HepG2 (cell line): ENCODE results near the gene THRA. TPM values are rescaled to one million over a fixed set of nuclear protein-coding genes. Genes with fewer than 3 reads are reported as not detected.

ENCODE experiments used
- CCAR2 ChIP-seq: fragments of 200-400 bp; formaldehyde crosslinking; optimal IDR thresholded peaks from 2 replicates; pipeline ENCODE3; 2018; ENCODE audit warnings: low read depth, mild to moderate bottlenecking, low read length, moderate library complexity
- GABPA ChIP-seq, 2 experiments: IDR thresholded peaks; 2 replicates each; pipeline ENCODE4 v1.6.1; 2011 to 2016; ENCODE audit warnings: low read depth in 2 of 2, low read length in 1 of 2, missing biosample characterization in 1 of 2, missing genetic modification characterization in 1 of 2
- HNRNPLL ChIP-seq: fragments of 200-400 bp; formaldehyde crosslinking; IDR thresholded peaks from 2 replicates; pipeline ENCODE4 v1.6.1; 2017; ENCODE audit warnings: mild to moderate bottlenecking, low read depth, low read length; ENCODE audit not compliant: poor library complexity, severe bottlenecking
- KDM5A ChIP-seq: fragments of 200-600 bp; sonication (generic); IDR thresholded peaks from 2 replicates; pipeline ENCODE4 v1.7.0; 2018; ENCODE audit warnings: antibody characterized with exemption, mild to moderate bottlenecking, low read length, borderline replicate concordance
- KLF15 ChIP-seq: sonication (generic); formaldehyde crosslinking; IDR thresholded peaks from 2 replicates; pipeline ENCODE4 v1.8.1; 2023; ENCODE audit warnings: borderline replicate concordance, mild to moderate bottlenecking, inconsistent platforms, missing genetic modification reagents, mixed read lengths
- PAWR ChIP-seq: sonication (generic); formaldehyde crosslinking; IDR thresholded peaks from 2 replicates; pipeline ENCODE4 v1.4.0; 2020; ENCODE audit warnings: missing genetic modification reagents, mild to moderate bottlenecking, borderline replicate concordance
- RARA ChIP-seq: IDR thresholded peaks from 2 replicates; pipeline ENCODE4 v1.6.1; 2016; ENCODE audit warnings: missing genetic modification reagents, missing compliant biosample characterization
- RFX1 ChIP-seq: fragments of 450-650 bp; IDR thresholded peaks from 2 replicates; pipeline ENCODE4 v1.6.1; 2017
- SP2 ChIP-seq: sonication (generic); formaldehyde crosslinking; IDR thresholded peaks from 2 replicates; pipeline ENCODE4 v1.5.1; 2020; ENCODE audit warnings: mild to moderate bottlenecking, missing genetic modification reagents
- USF2 ChIP-seq, 2 experiments: sonication (generic) in 1 of 2; formaldehyde crosslinking in 1 of 2; IDR thresholded peaks; 2 replicates each; pipeline versions ENCODE4 v1.5.1 to v1.6.1; 2011 to 2020; ENCODE audit warnings: borderline replicate concordance in 1 of 2, low read depth in 1 of 2, low read length in 1 of 2, mild to moderate bottlenecking in 1 of 2, missing genetic modification reagents in 1 of 2, moderate library complexity in 1 of 2
- XBP1 ChIP-seq: sonication (generic); formaldehyde crosslinking; IDR thresholded peaks from 2 replicates; pipeline ENCODE4 v1.5.0; 2020; ENCODE audit warnings: missing genetic modification reagents
- ZFP62 ChIP-seq: sonication (generic); formaldehyde crosslinking; IDR thresholded peaks from 2 replicates; pipeline ENCODE4 v1.4.0; 2020; ENCODE audit warnings: missing genetic modification reagents
- ZNF207 ChIP-seq: fragments of 450-650 bp; IDR thresholded peaks from 2 replicates; pipeline ENCODE4 v1.6.1; 2016; ENCODE audit warnings: antibody characterized with exemption, borderline replicate concordance
- ZNF24 ChIP-seq: fragments of 450-650 bp; IDR thresholded peaks from 2 replicates; pipeline ENCODE4 v1.6.1; 2017; ENCODE audit warnings: antibody characterized with exemption, mild to moderate bottlenecking
- ZNF335 ChIP-seq: sonication (generic); formaldehyde crosslinking; IDR thresholded peaks from 2 replicates; pipeline ENCODE4 v1.4.0; 2020; ENCODE audit warnings: missing genetic modification reagents
- ZNF615 ChIP-seq: sonication (generic); formaldehyde crosslinking; IDR thresholded peaks from 2 replicates; pipeline ENCODE4 v1.5.0; 2020; ENCODE audit warnings: mild to moderate bottlenecking, missing genetic modification reagents, borderline replicate concordance
- ZNF619 ChIP-seq: sonication (generic); formaldehyde crosslinking; IDR thresholded peaks from 2 replicates; pipeline ENCODE4 v1.4.0; 2020; ENCODE audit warnings: mild to moderate bottlenecking, missing genetic modification reagents
- ZSCAN9 ChIP-seq: IDR thresholded peaks from 2 replicates; pipeline ENCODE4 v1.6.1; 2016; ENCODE audit warnings: borderline replicate concordance
- polyA plus RNA-seq, 8 experiments: library from polyadenylated mRNA; depleted of rRNA in 3 of 8; stranded (reverse) in 7 of 8; unstranded in 1 of 8; fragments of >200 nt; fragmentation: Illumina TruSeq in 4 of 8; extraction: Trizol in 4 of 8; gene quantifications; 2 replicates each; pipeline versions ENCODE4 v1.2.1 to v1.2.3, GENCODE V29; 2011 to 2016; ENCODE audit warnings: low read depth in 4 of 8, missing spikeins in 1 of 8, mixed read lengths in 1 of 8; ENCODE audit not compliant: insufficient read depth in 1 of 8
- total RNA-seq, 5 experiments: library from RNA; depleted of rRNA; stranded (reverse); fragments of >200 nt; fragmentation: Illumina TruSeq; extraction: Trizol; gene quantifications; 2 replicates each; pipeline ENCODE4 v1.2.3, GENCODE V29; 2016; ENCODE audit warnings: low read depth in 1 of 5
- TF ChIP-seq, protein P1 (sequence below): sonication (generic); formaldehyde crosslinking; IDR thresholded peaks from 2 replicates; pipeline ENCODE4 v1.4.0; 2020; ENCODE audit warnings: mild to moderate bottlenecking, missing genetic modification reagents
- TF ChIP-seq, protein P2 (sequence below): sonication (generic); formaldehyde crosslinking; IDR thresholded peaks from 2 replicates; pipeline ENCODE4 v1.5.0; 2020; ENCODE audit warnings: missing genetic modification reagents, mild to moderate bottlenecking, borderline replicate concordance
- TF ChIP-seq, protein P3 (sequence below): sonication (generic); formaldehyde crosslinking; IDR thresholded peaks from 2 replicates; pipeline ENCODE4 v1.4.0; 2020; ENCODE audit warnings: missing genetic modification reagents, mild to moderate bottlenecking, borderline replicate concordance

THRA gene
- total and polyA plus RNA-seq, 2 of the 13 experiments (the other 11 are each of a cell fraction or from before 2014, with no cell fraction given): 8.0 to 9.9 TPM

- TF ChIP-seq, protein P1, sequence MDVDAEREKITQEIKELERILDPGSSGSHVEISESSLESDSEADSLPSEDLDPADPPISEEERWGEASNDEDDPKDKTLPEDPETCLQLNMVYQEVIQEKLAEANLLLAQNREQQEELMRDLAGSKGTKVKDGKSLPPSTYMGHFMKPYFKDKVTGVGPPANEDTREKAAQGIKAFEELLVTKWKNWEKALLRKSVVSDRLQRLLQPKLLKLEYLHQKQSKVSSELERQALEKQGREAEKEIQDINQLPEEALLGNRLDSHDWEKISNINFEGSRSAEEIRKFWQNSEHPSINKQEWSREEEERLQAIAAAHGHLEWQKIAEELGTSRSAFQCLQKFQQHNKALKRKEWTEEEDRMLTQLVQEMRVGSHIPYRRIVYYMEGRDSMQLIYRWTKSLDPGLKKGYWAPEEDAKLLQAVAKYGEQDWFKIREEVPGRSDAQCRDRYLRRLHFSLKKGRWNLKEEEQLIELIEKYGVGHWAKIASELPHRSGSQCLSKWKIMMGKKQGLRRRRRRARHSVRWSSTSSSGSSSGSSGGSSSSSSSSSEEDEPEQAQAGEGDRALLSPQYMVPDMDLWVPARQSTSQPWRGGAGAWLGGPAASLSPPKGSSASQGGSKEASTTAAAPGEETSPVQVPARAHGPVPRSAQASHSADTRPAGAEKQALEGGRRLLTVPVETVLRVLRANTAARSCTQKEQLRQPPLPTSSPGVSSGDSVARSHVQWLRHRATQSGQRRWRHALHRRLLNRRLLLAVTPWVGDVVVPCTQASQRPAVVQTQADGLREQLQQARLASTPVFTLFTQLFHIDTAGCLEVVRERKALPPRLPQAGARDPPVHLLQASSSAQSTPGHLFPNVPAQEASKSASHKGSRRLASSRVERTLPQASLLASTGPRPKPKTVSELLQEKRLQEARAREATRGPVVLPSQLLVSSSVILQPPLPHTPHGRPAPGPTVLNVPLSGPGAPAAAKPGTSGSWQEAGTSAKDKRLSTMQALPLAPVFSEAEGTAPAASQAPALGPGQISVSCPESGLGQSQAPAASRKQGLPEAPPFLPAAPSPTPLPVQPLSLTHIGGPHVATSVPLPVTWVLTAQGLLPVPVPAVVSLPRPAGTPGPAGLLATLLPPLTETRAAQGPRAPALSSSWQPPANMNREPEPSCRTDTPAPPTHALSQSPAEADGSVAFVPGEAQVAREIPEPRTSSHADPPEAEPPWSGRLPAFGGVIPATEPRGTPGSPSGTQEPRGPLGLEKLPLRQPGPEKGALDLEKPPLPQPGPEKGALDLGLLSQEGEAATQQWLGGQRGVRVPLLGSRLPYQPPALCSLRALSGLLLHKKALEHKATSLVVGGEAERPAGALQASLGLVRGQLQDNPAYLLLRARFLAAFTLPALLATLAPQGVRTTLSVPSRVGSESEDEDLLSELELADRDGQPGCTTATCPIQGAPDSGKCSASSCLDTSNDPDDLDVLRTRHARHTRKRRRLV (CRISPR knock-in tag): no peak
- TF ChIP-seq SP2 (CRISPR knock-in tag) (no peak), ZNF335 (CRISPR knock-in tag) (no peak), PAWR (CRISPR knock-in tag) (no peak), GABPA (IDR thresholded peaks at IDR 0.05; ENCODE audit: low read depth, low read length) (no peak), GABPA (CRISPR knock-in tag; IDR thresholded peaks at IDR 0.05; ENCODE audit: low read depth) (no peak), ZNF207 (no peak), USF2 (IDR thresholded peaks at IDR 0.05; ENCODE audit: low read depth, low read length) (no peak), USF2 (CRISPR knock-in tag; IDR thresholded peaks at IDR 0.05; ENCODE audit: borderline replicate concordance) (no peak), RARA (CRISPR knock-in tag) (no peak; the same call in 1 of the 2 replicates), XBP1 (no peak), ZNF24 (no peak), CCAR2 (no peak), ZFP62 (CRISPR knock-in tag) (no peak), KDM5A (peak; percentile 84), HNRNPLL (no peak), ZNF615 (CRISPR knock-in tag) (0 out of 2 replicates have a peak, but pooled peaks have one; percentile 50), KLF15 (CRISPR knock-in tag) (no peak), RFX1 (no peak), ZSCAN9 (CRISPR knock-in tag) (no peak), ZNF619 (no peak)
- TF ChIP-seq, protein P2, sequence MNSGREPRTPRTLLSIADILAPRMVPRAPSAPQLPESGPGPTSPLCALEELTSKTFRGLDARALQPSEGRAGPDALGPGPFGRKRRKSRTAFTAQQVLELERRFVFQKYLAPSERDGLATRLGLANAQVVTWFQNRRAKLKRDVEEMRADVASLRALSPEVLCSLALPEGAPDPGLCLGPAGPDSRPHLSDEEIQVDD (CRISPR knock-in tag): no peak
- TF ChIP-seq, protein P3, sequence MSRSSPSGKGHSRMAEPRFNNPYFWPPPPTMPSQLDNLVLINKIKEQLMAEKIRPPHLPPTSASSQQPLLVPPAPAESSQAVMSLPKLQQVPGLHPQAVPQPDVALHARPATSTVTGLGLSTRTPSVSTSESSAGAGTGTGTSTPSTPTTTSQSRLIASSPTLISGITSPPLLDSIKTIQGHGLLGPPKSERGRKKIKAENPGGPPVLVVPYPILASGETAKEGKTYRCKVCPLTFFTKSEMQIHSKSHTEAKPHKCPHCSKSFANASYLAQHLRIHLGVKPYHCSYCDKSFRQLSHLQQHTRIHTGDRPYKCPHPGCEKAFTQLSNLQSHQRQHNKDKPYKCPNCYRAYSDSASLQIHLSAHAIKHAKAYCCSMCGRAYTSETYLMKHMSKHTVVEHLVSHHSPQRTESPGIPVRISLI: no peak
These were observed 60.4 kb downstream of the THRA start (continued) for GRCh38 chr17:40122999-40123810.
